Liver (tissue), 3 donors: Measurements from ENCODE around the gene WNK1.

Experiments used
- ATF3 ChIP-seq: IDR thresholded peaks from 2 replicates; pipeline ENCODE4 v1.6.1; 2016; ENCODE audit warnings: antibody characterized with exemption
- CTCF ChIP-seq: fragments of 150-350 bp; IDR thresholded peaks from 2 replicates; pipeline ENCODE4 v1.5.1; 2017; ENCODE audit warnings: improper control_type of control experiment, low read depth, low read length; ENCODE audit not compliant: missing input control
- GABPA ChIP-seq, 2 donors: IDR thresholded peaks in 1 of 2; conservative IDR thresholded peaks in 1 of 2; 2 replicates each; pipeline ENCODE4 v1.6.1; 2016; ENCODE audit warnings: antibody characterized with exemption in 2 of 2, mild to moderate bottlenecking in 1 of 2, moderate library complexity in 1 of 2
- HNF4G ChIP-seq: IDR thresholded peaks from 2 replicates; pipeline ENCODE4 v1.6.1; 2016; ENCODE audit warnings: antibody characterized with exemption
- MAX ChIP-seq: IDR thresholded peaks from 2 replicates; pipeline ENCODE4 v1.6.1; 2016; ENCODE audit warnings: antibody characterized with exemption
- RAD21 ChIP-seq, 2 donors: IDR thresholded peaks; 2 replicates each; pipeline ENCODE4 v1.6.1; 2016; ENCODE audit warnings: antibody characterized with exemption in 2 of 2, mild to moderate bottlenecking in 2 of 2
- SP1 ChIP-seq: IDR thresholded peaks from 2 replicates; pipeline ENCODE4 v1.6.1; 2018; ENCODE audit warnings: antibody characterized with exemption, mild to moderate bottlenecking
- TAF1 ChIP-seq: conservative IDR thresholded peaks from 2 replicates; pipeline ENCODE4 v1.6.1; 2016; ENCODE audit warnings: antibody characterized with exemption, mild to moderate bottlenecking
- ZBTB33 ChIP-seq: IDR thresholded peaks from 2 replicates; pipeline ENCODE4 v1.6.1; 2016; ENCODE audit warnings: antibody characterized with exemption
- donor health status: healthy.
- donor health status: healthy.

- TF ChIP-seq CTCF: no peak
- TF ChIP-seq SP1: no peak
- TF ChIP-seq MAX: no peak
- TF ChIP-seq TAF1: no peak
- TF ChIP-seq ZBTB33: no peak
- TF ChIP-seq GABPA (IDR thresholded peaks at IDR 0.05 in 1 of 2, conservative IDR thresholded peaks at IDR 0.05 in 1 of 2): no peak
- no peak for TF ChIP-seq RAD21 (IDR thresholded peaks at IDR 0.05)
- no peak for TF ChIP-seq ATF3
- no peak for TF ChIP-seq HNF4G
These were observed 194.3 kb downstream of the WNK1 start for GRCh38 chr12:946631-947030.
